Testis (tissue), 5 donors: Measurements from ENCODE around the gene C20orf144. TPM values are rescaled to one million over a fixed set of nuclear protein-coding genes. Genes with fewer than 3 reads are reported as not detected.

Experiments
- DNase-seq: peaks from one replicate; pipeline ENCODE4 v3.0.0-alpha.2; 2019
- H3K27ac ChIP-seq, 2 donors: fragments of 200-600 bp; sonication (generic); one replicate each; pipeline ENCODE4 v1.5.1; 2019
- H3K27me3 ChIP-seq: fragments of 200-600 bp; sonication (generic); one replicate; pipeline ENCODE4 v1.5.1; 2019
- H3K36me3 ChIP-seq: fragments of 200-600 bp; sonication (generic); one replicate; pipeline ENCODE4 v1.5.1; 2017; ENCODE audit warnings: low read depth; ENCODE audit errors: missing control alignments
- H3K4me1 ChIP-seq: fragments of 200-600 bp; sonication (generic); one replicate; pipeline ENCODE4 v1.5.1; 2019
- H3K4me3 ChIP-seq, 2 donors: fragments of 200-600 bp; sonication (generic); one replicate each; pipeline ENCODE4 v1.5.1; 2017 to 2019
- H3K9me3 ChIP-seq: fragments of 200-600 bp; sonication (generic); one replicate; pipeline ENCODE4 v1.5.1; 2017
- CTCF ChIP-seq, 3 experiments: fragments of 450-650 bp in 2 of 3; fragments of 200-600 bp in 1 of 3; sonication (generic) in 1 of 3; IDR thresholded peaks; one replicate each; pipeline ENCODE4 v1.5.1; 2016 to 2019; ENCODE audit warnings: antibody characterized with exemption in 3 of 3, mild to moderate bottlenecking in 2 of 3, moderate library complexity in 1 of 3
- POLR2A ChIP-seq: fragments of 450-650 bp; IDR thresholded peaks from one replicate; pipeline ENCODE4 v1.6.1; 2017; ENCODE audit warnings: antibody characterized with exemption, mild to moderate bottlenecking, moderate library complexity
- WGBS, 2 donors: methylation state at CpG; one replicate each; pipeline ENCODE4 v1.1.5; 2018; 5-methylcytosine and 5-hydroxymethylcytosine counted together
- intact Hi-C: fragments of 100-400 bp; cut with DNase I; formaldehyde crosslinking; loops from one replicate; pipeline ENCODE4 v1.15.1; 2023; ENCODE audit warnings: low total_unique reads
- long read RNA-seq, 2 donors: transcript quantifications; one replicate each; lab custom pipeline, GENCODE V29; 2026
- polyA plus RNA-seq: library from polyadenylated mRNA; stranded (reverse); fragments of 350-450 nt; fragmentation: Illumina TruSeq; extraction: RNeasy Lipid Tissue Mini Kit (QIAGEN cat#74804); gene quantifications from one replicate; pipeline ENCODE4 v1.2.3, GENCODE V29; 2014; ENCODE audit warnings: low read depth, low replicate concordance; ENCODE audit not compliant: insufficient read depth
- total RNA-seq, 2 donors: library from RNA; depleted of rRNA; stranded (reverse); fragments of >200 nt; gene quantifications; one replicate each; pipeline ENCODE4 v1.2.3, GENCODE V29; 2016

The C20orf144 gene
- total RNA-seq (100 to 1,000 TPM in 1 of 2 donors, 10 to 100 TPM in 1; 40.0 to 119 TPM), polyA plus RNA-seq (128 TPM)
- long read RNA-seq, donor 1: 0 reads
- long read RNA-seq, donor 2: 0 reads

GRCh38 chr20:33662172-33662571 lies at the start of gene C20orf144:
TSS of gene C20orf144 (plus strand) at chr20:33662327. CDS start at chr20:33662346, 19 bp downstream.
- H3K27me3 ChIP-seq: no peaks in the 10 kb centered on the region
- peak within 1 kb of the TSS; percentile 57 to 75 for H3K4me3 ChIP-seq
- H3K4me1 ChIP-seq: peaks cover 19% of the 10 kb centered on the region
- H3K27ac ChIP-seq: peak within 1 kb of the TSS; percentile 72 to 75
- H3K9me3 ChIP-seq: no peaks in the 10 kb centered on the region
- DNase-seq: no peak
- TF ChIP-seq POLR2A: no peak
- no peak for TF ChIP-seq CTCF (IDR thresholded peaks at IDR 0.05)
- intact Hi-C loops: no loop called here
- no peaks in the 10 kb centered on the region for H3K36me3 ChIP-seq
- 81 to 90% methylated on average over 5 to 10 of the region's 10 CpGs for WGBS, 2 donors

- no peak for DNase-seq
- intact Hi-C loops: no loop called here
- H3K36me3 ChIP-seq: no peaks in the 10 kb centered on the region
These were observed 40.3 kb upstream of the C20orf144 start for GRCh38 chr20:33621717-33622400.

GRCh38 chr20:33622705-33623365 lies 39.3 kb upstream of the C20orf144 start:
- Histone ChIP-seq H3K27me3 (no peaks in the 10 kb centered on the region), H3K36me3 (no peaks in the 10 kb centered on the region), H3K4me3 (no peak overlapping the region), H3K9me3 (no peaks in the 10 kb centered on the region), H3K27ac (no peak overlapping the region), H3K4me1 (no peaks in the 10 kb centered on the region)
- DNase-seq: no peak
- intact Hi-C loops: no loop called here
- 96 to 97% methylated on average over 10 of the region's 10 CpGs for WGBS, 2 donors
- no peak for TF ChIP-seq CTCF (IDR thresholded peaks at IDR 0.05)
- no peak for TF ChIP-seq POLR2A

More at GRCh38 chr20:33621717-33622400, 40.3 kb upstream of the C20orf144 start:
- H3K4me1 ChIP-seq: no peaks in the 10 kb centered on the region
- no peaks in the 10 kb centered on the region for H3K9me3 ChIP-seq
- no peak overlapping the region for H3K4me3 ChIP-seq
- TF ChIP-seq POLR2A (no peak), CTCF (IDR thresholded peaks at IDR 0.05) (no peak)
- WGBS, 2 donors: 94 to 96% methylated on average over 4 of the region's 4 CpGs
- H3K27ac ChIP-seq: no peak overlapping the region
- H3K27me3 ChIP-seq: no peaks in the 10 kb centered on the region

- H3K36me3 ChIP-seq: no peaks in the 10 kb centered on the region
- no peak overlapping the region for H3K27ac ChIP-seq
- no peaks in the 10 kb centered on the region for H3K27me3 ChIP-seq
- DNase-seq: no peak
- TF ChIP-seq POLR2A: no peak
- no peaks in the 10 kb centered on the region for H3K9me3 ChIP-seq
- H3K4me1 ChIP-seq: no peaks in the 10 kb centered on the region
- H3K4me3 ChIP-seq: no peak overlapping the region
- WGBS, 2 donors: 93 to 94% methylated on average over 3 of the region's 3 CpGs
- intact Hi-C loops: no loop called here
These were observed 37.7 kb upstream of the C20orf144 start for GRCh38 chr20:33624399-33624798.

- TF ChIP-seq POLR2A (no peak), CTCF (IDR thresholded peaks at IDR 0.05) (no peak)
- DNase-seq: no peak
- Histone ChIP-seq H3K9me3 (no peaks in the 10 kb centered on the region), H3K4me3 (no peak overlapping the region), H3K27ac (no peak overlapping the region), H3K36me3 (no peaks in the 10 kb centered on the region), H3K4me1 (no peaks in the 10 kb centered on the region), H3K27me3 (no peaks in the 10 kb centered on the region)
- intact Hi-C loops: no loop called here
- WGBS, 2 donors: 90 to 95% methylated on average over 4 of the region's 4 CpGs
These were observed 35.9 kb upstream of the C20orf144 start for GRCh38 chr20:33626190-33626589.
